Measurements from ENCODE around the gene NRCAM. TPM values are rescaled to one million over a fixed set of nuclear protein-coding genes. Genes with fewer than 3 reads are reported as not detected.
A peak's percentile ranks its signal among the peaks of the same experiment; 100 is the strongest.

NRCAM gene
- polyA plus RNA-seq, 2 of the 4 experiments (the other 2 are of a cell fraction) = 129 to 210 TPM

DNA sequence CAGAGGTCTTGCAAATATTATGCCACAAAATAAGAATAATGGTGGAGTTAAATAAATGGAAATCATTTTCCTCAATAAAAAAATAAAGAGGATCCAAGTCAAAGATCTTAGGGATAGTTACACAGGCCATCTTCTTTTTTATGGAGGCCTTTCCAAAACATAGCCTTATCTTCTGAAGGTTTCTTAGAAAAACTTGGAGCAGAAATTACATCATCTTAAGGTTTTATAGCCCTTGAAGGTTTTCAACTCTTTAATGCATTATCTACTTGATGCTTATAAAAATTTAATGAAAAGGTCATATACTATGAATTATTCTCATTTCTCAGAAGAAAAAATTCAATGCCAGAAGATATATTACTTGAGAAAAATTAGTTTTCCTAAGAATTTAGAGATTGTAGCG, 231.8 kb downstream of the NRCAM start (continued):
- no peak for TF ChIP-seq CHD4 (IDR thresholded peaks at IDR 0.05; ENCODE audit: borderline replicate concordance)
- TF ChIP-seq, protein P1, sequence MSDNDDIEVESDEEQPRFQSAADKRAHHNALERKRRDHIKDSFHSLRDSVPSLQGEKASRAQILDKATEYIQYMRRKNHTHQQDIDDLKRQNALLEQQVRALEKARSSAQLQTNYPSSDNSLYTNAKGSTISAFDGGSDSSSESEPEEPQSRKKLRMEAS (IDR thresholded peaks at IDR 0.05) = no peak
- no peak for TF ChIP-seq ZNF302 (CRISPR knock-in tag; IDR thresholded peaks at IDR 0.05)
- no peak for TF ChIP-seq CEBPB (IDR thresholded peaks at IDR 0.05)
- TF ChIP-seq, protein P2, sequence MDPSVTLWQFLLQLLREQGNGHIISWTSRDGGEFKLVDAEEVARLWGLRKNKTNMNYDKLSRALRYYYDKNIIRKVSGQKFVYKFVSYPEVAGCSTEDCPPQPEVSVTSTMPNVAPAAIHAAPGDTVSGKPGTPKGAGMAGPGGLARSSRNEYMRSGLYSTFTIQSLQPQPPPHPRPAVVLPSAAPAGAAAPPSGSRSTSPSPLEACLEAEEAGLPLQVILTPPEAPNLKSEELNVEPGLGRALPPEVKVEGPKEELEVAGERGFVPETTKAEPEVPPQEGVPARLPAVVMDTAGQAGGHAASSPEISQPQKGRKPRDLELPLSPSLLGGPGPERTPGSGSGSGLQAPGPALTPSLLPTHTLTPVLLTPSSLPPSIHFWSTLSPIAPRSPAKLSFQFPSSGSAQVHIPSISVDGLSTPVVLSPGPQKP (IDR thresholded peaks at IDR 0.05; ENCODE audit: low read depth, low read length) = no peak
- TF ChIP-seq, protein P3, sequence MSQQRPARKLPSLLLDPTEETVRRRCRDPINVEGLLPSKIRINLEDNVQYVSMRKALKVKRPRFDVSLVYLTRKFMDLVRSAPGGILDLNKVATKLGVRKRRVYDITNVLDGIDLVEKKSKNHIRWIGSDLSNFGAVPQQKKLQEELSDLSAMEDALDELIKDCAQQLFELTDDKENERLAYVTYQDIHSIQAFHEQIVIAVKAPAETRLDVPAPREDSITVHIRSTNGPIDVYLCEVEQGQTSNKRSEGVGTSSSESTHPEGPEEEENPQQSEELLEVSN (IDR thresholded peaks at IDR 0.05; ENCODE audit: borderline replicate concordance, low read depth) = no peak
- TF ChIP-seq ZFP36 (IDR thresholded peaks at IDR 0.05; ENCODE audit: borderline replicate concordance, partially characterized antibody) = no peak
- no peak for TF ChIP-seq RARB (CRISPR knock-in tag; IDR thresholded peaks at IDR 0.05)

DNA sequence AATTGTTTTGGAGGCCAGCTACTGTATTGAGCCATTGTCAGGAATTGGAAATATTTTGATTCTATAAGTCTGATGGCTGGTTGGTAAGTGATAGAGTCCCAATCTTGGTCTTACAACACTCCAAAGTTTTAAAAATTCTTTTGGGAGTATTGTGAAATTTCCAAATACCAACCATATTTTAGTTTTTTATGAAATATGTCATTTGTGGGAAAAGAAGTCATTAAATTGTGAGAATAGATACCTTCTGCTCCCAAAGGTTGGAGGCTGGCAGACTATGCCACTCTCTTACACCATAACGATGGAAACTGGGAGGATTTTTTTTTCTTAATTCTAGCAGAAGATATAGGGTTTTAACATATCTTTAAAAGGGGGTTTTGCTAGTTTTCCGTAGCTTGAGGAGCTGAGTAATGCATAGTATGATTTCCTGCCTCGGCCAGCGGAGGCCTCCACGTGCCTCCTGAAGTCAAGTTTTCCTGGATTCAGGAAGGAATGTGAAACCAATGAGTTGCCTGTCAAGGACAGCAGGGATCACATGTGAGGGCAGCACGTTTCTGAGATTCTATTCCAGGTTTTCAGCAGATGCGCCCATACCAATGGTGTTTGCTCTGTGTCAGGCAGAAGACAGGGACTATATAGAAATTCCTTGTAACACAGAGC, 233.9 kb downstream of the NRCAM start:
- DNase-seq (ENCODE audit: low read depth in 1 of 2, low spot score in 1 of 2) = peak in 1 of 2 experiments; percentile 54
- no peak for FAIRE-seq
- peaks cover 54% of the 10 kb centered on the region for H3K4me1 ChIP-seq
- 63% methylated on average over 7 of the region's 7 CpGs for WGBS (ENCODE audit: missing lambda C conversion rate)
- ATAC-seq = peak; percentile 61 to 73; a peak in 5 of 6 replicates
- ChIA-PET CTCF (interaction anchor here (0.9 to 1.9 kb wide), 5 partner anchors 8 to 139 kb away, joined by 3 to 5 read pairs (median 3); no protein-coding TSS in a partner anchor), POLR2A (interaction anchor here (0.7 kb wide), 1 partner anchor 275 kb away, joined by 3 read pairs; no protein-coding TSS in a partner anchor)
- H3K27ac ChIP-seq = peak overlapping the region; percentile 46 to 66; a peak in 5 of 6 replicates
- peaks cover 14% of the 10 kb centered on the region for H3K9me3 ChIP-seq
- no peak for TF ChIP-seq TFCP2L1 (CRISPR knock-in tag; IDR thresholded peaks at IDR 0.05)
- TF ChIP-seq, protein P1 (IDR thresholded peaks at IDR 0.05) = peak; percentile 62; the same call in 1 of the 2 replicates
- 0 out of 3 replicates have a peak, but pooled peaks have one; percentile 12 for TF ChIP-seq SMC3 (IDR thresholded peaks at IDR 0.05)
- no peak for TF ChIP-seq FOSL2 (IDR thresholded peaks at IDR 0.05)
- no peak for TF ChIP-seq FOSL2 (CRISPR knock-in tag; IDR thresholded peaks at IDR 0.05)
- TF ChIP-seq RAD21 (conservative IDR thresholded peaks at IDR 0.05 in 1 of 2, IDR thresholded peaks at IDR 0.05 in 1 of 2) = peak; percentile 37 to 47; a peak in 4 of 5 replicates
- TF ChIP-seq KDM1A (IDR thresholded peaks at IDR 0.05; ENCODE audit: low read depth) = no peak
- H3K4me2 ChIP-seq = 0 out of 3 replicates have a peak overlapping the region, but pooled peaks have one; percentile 7
- no peak overlapping the region for H3K4me3 ChIP-seq

DNA sequence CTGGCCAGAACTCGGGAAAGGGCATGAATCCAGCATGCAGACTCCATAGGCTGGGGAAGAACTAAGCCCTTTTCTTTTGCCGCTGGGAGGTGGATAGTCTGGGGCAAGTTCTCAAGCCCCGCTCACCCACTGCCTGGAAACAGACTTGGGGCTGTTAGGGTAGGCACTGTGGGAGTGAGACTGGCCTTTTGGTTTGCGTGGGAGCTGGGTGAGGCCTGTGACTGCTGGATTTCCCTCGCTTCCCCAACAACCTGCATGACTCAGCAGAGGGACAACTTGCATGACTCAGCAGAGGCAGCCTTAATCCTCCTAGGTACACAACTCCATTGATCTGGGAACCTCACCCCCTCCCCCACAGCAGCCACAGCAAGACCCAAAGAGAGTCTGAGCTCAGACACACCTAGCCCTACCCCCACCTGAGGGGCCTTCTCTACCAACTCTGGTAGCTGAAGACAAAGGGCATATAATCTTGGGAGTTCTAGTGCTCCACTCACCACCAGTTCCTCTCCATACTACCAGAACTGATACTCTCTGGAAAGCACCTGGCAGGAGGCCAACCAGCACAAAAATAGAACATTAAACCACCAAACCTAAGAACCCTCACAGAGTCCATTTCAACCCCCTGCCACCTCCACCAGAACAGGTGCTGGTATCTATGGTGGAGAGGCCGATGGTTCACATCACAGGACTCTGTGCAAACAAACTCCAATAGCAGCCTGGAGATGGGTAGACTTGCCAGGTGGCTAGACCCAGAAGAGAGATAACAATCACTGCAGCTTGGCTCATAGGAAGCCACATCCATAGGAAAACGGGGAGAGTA, 244.6 kb downstream of the NRCAM start:
- 0 out of 3 replicates have a peak overlapping the region, but pooled peaks have one; percentile 6 for H3K4me3 ChIP-seq
- ATAC-seq (peak; percentile 95 to 99), FAIRE-seq (peak; percentile 63), DNase-seq (ENCODE audit: low read depth in 1 of 2, low spot score in 1 of 2) (peak; percentile 55 to 96)
- ChIA-PET POLR2A (no interaction called here), CTCF (interaction anchor here (0.6 to 1.2 kb wide), 5 partner anchors 8 to 248 kb away, joined by 3 to 5 read pairs (median 4); no protein-coding TSS in a partner anchor)
- peaks cover under 1% of the 10 kb centered on the region; the same call in 2 of the 3 replicates for H3K9me3 ChIP-seq
- WGBS (ENCODE audit: missing lambda C conversion rate) = 2% methylated on average over 7 of the region's 7 CpGs
- peaks cover 44% of the 10 kb centered on the region for H3K4me1 ChIP-seq
- H3K4me2 ChIP-seq = peak overlapping the region; percentile 69
- H3K27ac ChIP-seq = peak overlapping the region; percentile 86 to 95
- peak; percentile 59 for TF ChIP-seq CHD2 (IDR thresholded peaks at IDR 0.05; ENCODE audit: low read length, partially characterized antibody)
- TF ChIP-seq, protein P1 (IDR thresholded peaks at IDR 0.05) = peak; percentile 82
- TF ChIP-seq CHD4 (IDR thresholded peaks at IDR 0.05; ENCODE audit: borderline replicate concordance) = no peak
- 0 out of 2 replicates have a peak, but pooled peaks have one; percentile 8 for TF ChIP-seq NPAS2 (CRISPR knock-in tag; IDR thresholded peaks at IDR 0.05; ENCODE audit: borderline replicate concordance)
- TF ChIP-seq ZFP36 (IDR thresholded peaks at IDR 0.05; ENCODE audit: borderline replicate concordance, partially characterized antibody) = no peak
- TF ChIP-seq, protein P4, sequence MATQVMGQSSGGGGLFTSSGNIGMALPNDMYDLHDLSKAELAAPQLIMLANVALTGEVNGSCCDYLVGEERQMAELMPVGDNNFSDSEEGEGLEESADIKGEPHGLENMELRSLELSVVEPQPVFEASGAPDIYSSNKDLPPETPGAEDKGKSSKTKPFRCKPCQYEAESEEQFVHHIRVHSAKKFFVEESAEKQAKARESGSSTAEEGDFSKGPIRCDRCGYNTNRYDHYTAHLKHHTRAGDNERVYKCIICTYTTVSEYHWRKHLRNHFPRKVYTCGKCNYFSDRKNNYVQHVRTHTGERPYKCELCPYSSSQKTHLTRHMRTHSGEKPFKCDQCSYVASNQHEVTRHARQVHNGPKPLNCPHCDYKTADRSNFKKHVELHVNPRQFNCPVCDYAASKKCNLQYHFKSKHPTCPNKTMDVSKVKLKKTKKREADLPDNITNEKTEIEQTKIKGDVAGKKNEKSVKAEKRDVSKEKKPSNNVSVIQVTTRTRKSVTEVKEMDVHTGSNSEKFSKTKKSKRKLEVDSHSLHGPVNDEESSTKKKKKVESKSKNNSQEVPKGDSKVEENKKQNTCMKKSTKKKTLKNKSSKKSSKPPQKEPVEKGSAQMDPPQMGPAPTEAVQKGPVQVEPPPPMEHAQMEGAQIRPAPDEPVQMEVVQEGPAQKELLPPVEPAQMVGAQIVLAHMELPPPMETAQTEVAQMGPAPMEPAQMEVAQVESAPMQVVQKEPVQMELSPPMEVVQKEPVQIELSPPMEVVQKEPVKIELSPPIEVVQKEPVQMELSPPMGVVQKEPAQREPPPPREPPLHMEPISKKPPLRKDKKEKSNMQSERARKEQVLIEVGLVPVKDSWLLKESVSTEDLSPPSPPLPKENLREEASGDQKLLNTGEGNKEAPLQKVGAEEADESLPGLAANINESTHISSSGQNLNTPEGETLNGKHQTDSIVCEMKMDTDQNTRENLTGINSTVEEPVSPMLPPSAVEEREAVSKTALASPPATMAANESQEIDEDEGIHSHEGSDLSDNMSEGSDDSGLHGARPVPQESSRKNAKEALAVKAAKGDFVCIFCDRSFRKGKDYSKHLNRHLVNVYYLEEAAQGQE (IDR thresholded peaks at IDR 0.05) = no peak
- TF ChIP-seq MAFK (IDR thresholded peaks at IDR 0.05; ENCODE audit: partially characterized antibody) = peak; percentile 100
- no peak for TF ChIP-seq EHMT2 (IDR thresholded peaks at IDR 0.05; ENCODE audit: low read depth)
- no peak for TF ChIP-seq ESRRA (IDR thresholded peaks at IDR 0.05; ENCODE audit: borderline replicate concordance, low read length)
- TF ChIP-seq RCOR1 (IDR thresholded peaks at IDR 0.05; ENCODE audit: low read depth, low read length) = no peak
- TF ChIP-seq KDM5A (IDR thresholded peaks at IDR 0.05) = no peak
- TF ChIP-seq, protein P5, sequence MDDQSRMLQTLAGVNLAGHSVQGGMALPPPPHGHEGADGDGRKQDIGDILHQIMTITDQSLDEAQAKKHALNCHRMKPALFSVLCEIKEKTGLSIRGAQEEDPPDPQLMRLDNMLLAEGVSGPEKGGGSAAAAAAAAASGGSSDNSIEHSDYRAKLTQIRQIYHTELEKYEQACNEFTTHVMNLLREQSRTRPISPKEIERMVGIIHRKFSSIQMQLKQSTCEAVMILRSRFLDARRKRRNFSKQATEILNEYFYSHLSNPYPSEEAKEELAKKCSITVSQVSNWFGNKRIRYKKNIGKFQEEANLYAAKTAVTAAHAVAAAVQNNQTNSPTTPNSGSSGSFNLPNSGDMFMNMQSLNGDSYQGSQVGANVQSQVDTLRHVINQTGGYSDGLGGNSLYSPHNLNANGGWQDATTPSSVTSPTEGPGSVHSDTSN (IDR thresholded peaks at IDR 0.05) = no peak
- peak; percentile 64 to 90; a peak in 4 of 5 replicates for TF ChIP-seq JUN (IDR thresholded peaks at IDR 0.05)
